ENCODE measurements around the gene TSPAN16. TPM values are rescaled to one million over a fixed set of nuclear protein-coding genes. Genes with fewer than 3 reads are reported as not detected.

TSPAN16 gene
- total RNA-seq, 2 donors from 2014 or later: 4.2 TPM; not detected in 1

GRCh38 chr19:11321191-11322126, 25.5 kb downstream of the TSPAN16 start:
- DNase-seq (ENCODE audit: low spot score): no peak
- peaks cover 16% of the 10 kb centered on the region for H3K4me1 ChIP-seq (replicated peaks)
- intact Hi-C loops (cut with DNase I): no loop called here
- TF ChIP-seq, protein P1, sequence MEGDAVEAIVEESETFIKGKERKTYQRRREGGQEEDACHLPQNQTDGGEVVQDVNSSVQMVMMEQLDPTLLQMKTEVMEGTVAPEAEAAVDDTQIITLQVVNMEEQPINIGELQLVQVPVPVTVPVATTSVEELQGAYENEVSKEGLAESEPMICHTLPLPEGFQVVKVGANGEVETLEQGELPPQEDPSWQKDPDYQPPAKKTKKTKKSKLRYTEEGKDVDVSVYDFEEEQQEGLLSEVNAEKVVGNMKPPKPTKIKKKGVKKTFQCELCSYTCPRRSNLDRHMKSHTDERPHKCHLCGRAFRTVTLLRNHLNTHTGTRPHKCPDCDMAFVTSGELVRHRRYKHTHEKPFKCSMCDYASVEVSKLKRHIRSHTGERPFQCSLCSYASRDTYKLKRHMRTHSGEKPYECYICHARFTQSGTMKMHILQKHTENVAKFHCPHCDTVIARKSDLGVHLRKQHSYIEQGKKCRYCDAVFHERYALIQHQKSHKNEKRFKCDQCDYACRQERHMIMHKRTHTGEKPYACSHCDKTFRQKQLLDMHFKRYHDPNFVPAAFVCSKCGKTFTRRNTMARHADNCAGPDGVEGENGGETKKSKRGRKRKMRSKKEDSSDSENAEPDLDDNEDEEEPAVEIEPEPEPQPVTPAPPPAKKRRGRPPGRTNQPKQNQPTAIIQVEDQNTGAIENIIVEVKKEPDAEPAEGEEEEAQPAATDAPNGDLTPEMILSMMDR (IDR thresholded peaks at IDR 0.05): no peak
- TF ChIP-seq POLR2AphosphoS5 (IDR thresholded peaks at IDR 0.05) (no peak), POLR2A (IDR thresholded peaks at IDR 0.05) (no peak)
- no peak overlapping the region for H3K27ac ChIP-seq
- 78% methylated on average over 14 of the region's 14 CpGs for WGBS
- H3K27me3 ChIP-seq (replicated peaks; ENCODE audit: insufficient read depth): no peaks in the 10 kb centered on the region
- H3K36me3 ChIP-seq: peaks cover 0 to 4% of the 10 kb centered on the region in 2 donors
- H3K4me3 ChIP-seq: no peak overlapping the region
- H3K9me3 ChIP-seq: no peaks in the 10 kb centered on the region

DNA sequence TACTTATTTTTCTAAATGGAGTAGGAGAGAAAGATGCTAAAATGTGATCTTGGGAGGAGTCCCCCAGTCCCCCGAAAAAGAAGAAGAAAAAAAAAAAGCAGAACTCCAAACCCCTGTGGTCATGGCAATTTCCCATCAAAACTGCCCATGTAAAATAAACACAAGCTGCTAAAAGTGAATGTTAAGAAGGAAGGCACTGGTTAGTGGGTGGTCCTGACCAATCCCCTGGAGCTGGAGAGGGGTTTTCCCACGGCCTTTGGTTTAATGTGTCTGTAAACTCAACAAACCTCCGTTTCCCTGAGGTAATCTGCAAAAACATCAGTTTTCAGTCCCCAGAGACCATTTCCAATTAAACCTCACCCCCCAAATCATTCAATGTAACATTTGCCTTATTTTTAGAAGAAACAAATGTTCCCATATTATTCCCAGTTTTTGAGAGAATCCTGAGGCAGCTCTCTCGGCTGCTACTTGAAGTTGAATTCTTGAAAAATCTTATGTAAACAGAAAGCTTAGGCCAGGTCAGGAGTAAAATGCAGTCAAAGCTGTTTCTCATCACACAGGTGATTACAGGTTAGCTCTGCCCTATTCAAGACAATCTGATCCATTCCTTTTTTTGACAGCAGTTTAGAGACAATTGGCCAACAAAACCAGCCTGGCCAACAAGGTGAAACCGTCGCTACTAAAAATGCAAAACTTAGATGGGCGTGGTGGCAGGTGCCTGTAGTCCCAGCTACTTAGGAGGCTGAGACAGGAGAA, 26.5 kb downstream of the TSPAN16 start:
- no peaks in the 10 kb centered on the region for H3K9me3 ChIP-seq
- peaks cover 16% of the 10 kb centered on the region for H3K4me1 ChIP-seq (replicated peaks)
- 51% methylated on average over 7 of the region's 7 CpGs for WGBS
- H3K4me3 ChIP-seq: no peak overlapping the region
- no peak for DNase-seq (ENCODE audit: low spot score)
- no peak overlapping the region for H3K27ac ChIP-seq
- intact Hi-C loops (cut with DNase I): no loop called here
- H3K36me3 ChIP-seq: peaks cover 0 to 8% of the 10 kb centered on the region in 2 donors
- TF ChIP-seq POLR2A (IDR thresholded peaks at IDR 0.05): no peak
- no peak for TF ChIP-seq POLR2AphosphoS5 (IDR thresholded peaks at IDR 0.05)
- TF ChIP-seq, protein P1 (IDR thresholded peaks at IDR 0.05): no peak
- no peaks in the 10 kb centered on the region for H3K27me3 ChIP-seq (replicated peaks; ENCODE audit: insufficient read depth)

DNA sequence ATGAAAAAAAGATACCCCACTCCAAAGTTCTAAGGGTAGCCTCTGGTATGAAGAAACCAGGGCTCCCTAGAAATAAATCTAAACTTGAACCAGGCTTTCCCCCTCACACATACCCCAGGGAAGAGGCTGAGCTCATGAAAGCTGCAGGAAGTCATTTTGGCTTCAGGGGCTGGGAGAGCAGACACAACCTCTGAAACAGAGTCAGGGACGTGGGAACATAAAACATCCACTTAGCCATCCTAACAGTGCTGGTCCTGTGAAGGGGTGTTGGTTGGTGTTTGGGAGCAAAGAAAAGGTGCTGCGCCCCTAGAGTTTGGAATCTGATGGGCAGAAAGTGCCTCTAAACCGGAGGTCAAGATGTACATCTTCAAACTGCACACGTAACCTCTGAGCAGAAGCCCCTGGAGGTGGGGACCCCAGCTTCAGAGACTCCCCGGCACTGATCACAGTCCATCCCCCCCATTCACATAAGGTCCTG, 27.7 kb downstream of the TSPAN16 start:
- WGBS: 66% methylated on average over 5 of the region's 5 CpGs
- Histone ChIP-seq H3K27me3 (replicated peaks; ENCODE audit: insufficient read depth) (no peaks in the 10 kb centered on the region), H3K27ac (peak overlapping the region; percentile 60 to 79), H3K36me3 (peaks cover 0 to 8% of the 10 kb centered on the region in 2 donors), H3K4me1 (replicated peaks) (peaks cover 16% of the 10 kb centered on the region), H3K4me3 (no peak overlapping the region), H3K9me3 (no peaks in the 10 kb centered on the region)
- DNase-seq (ENCODE audit: low spot score): no peak
- intact Hi-C loops (cut with DNase I): no loop called here
- TF ChIP-seq POLR2AphosphoS5 (IDR thresholded peaks at IDR 0.05) (no peak), POLR2A (IDR thresholded peaks at IDR 0.05) (no peak)
- TF ChIP-seq, protein P1 (IDR thresholded peaks at IDR 0.05): no peak

DNA sequence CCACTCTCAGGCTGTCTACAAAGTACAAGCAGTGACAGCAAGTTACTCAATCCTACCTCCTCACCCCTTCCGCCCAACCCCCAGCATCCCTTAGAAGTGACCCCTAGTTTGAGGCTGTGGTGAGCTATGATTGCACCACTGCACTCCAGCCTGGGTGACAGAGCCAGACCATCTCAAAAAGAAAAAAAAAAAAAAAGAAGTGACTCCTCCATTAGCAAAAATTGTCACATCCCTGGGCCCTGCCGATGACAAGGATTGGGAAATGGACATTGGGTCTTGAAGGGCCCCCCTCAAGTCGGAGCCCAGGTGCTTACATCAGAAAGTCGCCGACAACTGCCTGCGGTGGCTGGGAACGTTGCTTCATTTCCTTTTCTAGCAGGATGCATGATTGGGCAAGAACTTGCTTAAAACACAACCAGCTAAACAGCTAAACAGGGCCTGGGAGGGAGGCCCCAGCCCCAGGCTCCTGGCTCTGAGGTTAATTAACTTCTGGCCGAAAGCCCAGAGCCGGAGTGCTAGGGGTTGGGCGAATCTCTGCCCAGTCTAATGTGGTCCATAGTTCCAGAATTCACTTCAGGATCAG, 28.2 kb downstream of the TSPAN16 start:
- Histone ChIP-seq H3K27ac (peak overlapping the region; percentile 60 to 79), H3K4me1 (replicated peaks) (peaks cover 16% of the 10 kb centered on the region), H3K36me3 (peaks cover 0 to 8% of the 10 kb centered on the region in 2 donors), H3K27me3 (replicated peaks; ENCODE audit: insufficient read depth) (no peaks in the 10 kb centered on the region), H3K4me3 (no peak overlapping the region), H3K9me3 (no peaks in the 10 kb centered on the region)
- peak; percentile 88 for DNase-seq (ENCODE audit: low spot score)
- 6% methylated on average over 10 of the region's 10 CpGs for WGBS
- TF ChIP-seq POLR2AphosphoS5 (IDR thresholded peaks at IDR 0.05) (peak; percentile 96), POLR2A (IDR thresholded peaks at IDR 0.05) (no peak)
- TF ChIP-seq, protein P1 (IDR thresholded peaks at IDR 0.05): no peak
- intact Hi-C loops (cut with DNase I): no loop called here
